ENCODE results near the gene SCN9A.
"Not testable (repeated sequence)": the region's sequence is repeated elsewhere in the genome, so short reads cannot be mapped to it uniquely, and the experiment has no call there.

Gene SCN9A

GRCh38 chr2:166239548-166239947 is 136.2 kb downstream of the SCN9A start:
- DNase-seq = no peak

GRCh38 chr2:166238176-166238575 is 137.6 kb downstream of the SCN9A start:
- DNase-seq = no peak

DNA sequence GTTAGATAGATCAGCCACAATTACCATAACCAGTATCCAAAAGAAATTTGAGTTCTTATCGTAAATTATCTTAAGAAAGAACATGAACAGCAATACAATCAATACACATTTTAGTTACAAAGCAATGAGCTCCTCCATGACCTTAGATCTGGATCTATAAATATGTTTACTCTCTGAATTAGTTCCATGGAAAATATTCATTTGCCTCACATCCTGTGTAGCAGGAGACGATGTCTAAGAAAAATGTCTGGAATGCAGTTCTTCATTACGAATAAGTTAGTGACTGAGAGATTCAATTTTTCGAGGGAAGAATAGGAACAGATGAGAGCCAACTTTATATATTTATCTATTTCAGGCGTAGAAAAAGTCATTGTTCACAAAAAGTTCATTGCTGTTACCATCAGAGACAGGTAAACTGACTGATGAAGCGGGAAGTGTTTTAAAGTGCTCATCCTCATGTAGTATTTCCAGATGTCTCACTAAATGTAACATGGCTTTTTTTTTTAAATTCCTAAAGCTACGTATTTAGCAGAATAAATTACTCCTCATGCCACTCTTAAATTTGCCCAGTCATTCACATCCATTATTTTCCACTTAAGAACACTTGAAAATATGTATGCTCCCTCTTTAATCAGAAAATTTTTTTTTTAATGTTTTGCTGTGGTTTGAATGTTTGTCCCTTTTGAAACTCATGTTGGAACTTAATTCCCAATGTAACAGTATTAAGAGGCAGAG is 141.5 kb downstream of the SCN9A start:
- DNase-seq = no peak

DNA sequence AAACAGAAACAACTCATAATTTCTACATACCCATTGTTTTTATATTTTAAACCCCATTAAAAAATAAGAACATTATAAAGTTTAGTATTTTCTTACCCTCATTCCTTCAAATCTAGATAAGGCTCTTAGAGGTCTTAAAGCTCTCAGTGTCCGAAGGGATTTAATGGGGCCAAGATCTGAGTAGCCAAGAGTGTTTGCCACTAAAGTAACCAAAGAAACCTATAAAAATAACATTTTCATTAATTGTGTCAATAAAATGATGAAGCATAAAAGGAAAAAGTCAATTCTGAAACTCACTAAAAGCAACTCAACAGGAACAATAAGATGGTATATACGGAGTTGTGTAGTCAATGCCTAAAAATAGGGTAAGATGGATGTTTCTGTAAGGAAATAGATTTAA is 142.5 kb downstream of the SCN9A start:
- no peak for DNase-seq

- no peak for DNase-seq
These were observed 145.0 kb downstream of the SCN9A start for GRCh38 chr2:166230724-166231070.

GRCh38 chr2:166230024-166230723 is 145.6 kb downstream of the SCN9A start:
- no peak for DNase-seq

DNA sequence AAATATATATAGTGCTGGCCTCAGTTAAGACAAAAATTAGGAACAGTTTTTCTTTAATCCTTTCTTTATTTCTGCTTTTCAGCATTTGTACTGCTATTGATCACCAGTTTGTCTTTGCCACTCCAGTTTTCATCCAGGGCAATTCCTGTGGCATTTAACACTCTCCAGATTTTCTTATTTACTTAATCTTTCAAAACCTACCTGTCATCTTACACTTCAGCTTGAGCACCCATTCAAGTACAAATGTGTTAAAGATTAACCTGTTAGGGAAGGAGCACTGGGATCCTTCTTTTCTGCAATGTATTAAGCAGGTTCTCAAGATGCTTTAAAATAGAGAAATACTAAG is 146.1 kb downstream of the SCN9A start:
- DNase-seq = no peak

- DNase-seq = no peak
These were observed 151.5 kb downstream of the SCN9A start for GRCh38 chr2:166224197-166224596.

GRCh38 chr2:166223298-166223697 is 152.4 kb downstream of the SCN9A start:
- no peak for DNase-seq

DNA sequence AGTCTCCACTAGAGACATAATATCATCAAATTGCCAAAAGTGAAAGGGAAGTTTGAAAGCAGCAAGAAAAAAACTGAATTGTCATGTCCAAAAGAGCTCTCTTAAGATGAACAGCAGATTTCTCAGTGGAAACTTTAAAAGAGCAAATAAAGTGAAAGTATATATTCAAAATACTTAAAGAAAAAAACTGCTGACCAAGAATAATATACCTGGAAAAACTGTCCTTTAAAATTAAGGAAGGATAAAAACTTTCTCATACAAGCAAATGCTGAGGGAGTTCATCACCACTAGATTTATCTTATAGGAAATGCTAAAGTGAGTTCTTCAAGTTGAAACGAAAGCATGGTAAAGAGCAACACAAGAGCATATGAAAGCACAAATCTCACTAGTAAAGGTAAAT is 164.7 kb downstream of the SCN9A start:
- DNase-seq = no peak

DNA sequence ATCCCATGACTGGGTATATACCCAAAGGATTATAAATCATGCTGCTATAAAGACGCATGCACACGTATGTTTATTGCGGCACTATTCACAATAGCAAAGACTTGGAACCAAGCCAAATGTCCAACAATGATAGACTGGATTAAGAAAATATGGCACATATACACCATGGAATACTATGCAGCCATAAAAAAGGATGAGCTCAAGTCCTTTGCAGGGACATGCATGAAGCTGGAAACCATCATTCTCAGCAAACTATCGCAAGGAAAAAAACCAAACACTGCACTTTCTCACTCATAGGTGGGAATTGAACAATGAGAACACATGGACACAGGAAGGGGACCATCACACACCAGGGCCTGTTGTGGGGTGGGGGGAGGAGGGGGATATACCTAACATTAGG is 165.8 kb downstream of the SCN9A start:
- not testable (repeated sequence) for DNase-seq

DNA sequence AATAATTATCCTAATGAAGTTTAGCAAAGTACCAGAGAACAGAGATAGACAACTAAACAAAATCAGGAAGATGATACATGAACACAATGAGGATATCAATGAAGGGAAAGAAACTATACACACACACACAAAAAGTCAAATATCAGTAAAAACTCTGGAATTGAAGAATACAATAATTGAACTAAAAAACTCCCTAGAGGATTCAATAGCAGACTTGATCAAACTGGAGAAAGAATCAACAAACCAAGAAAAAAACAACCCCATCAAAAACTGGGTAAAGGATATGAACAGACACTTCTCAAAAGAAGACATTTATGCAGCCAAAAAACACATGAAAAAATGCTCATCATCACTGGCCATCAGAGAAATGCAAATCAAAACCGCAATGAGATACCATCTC is 166.4 kb downstream of the SCN9A start:
- not testable (repeated sequence) for DNase-seq

DNA sequence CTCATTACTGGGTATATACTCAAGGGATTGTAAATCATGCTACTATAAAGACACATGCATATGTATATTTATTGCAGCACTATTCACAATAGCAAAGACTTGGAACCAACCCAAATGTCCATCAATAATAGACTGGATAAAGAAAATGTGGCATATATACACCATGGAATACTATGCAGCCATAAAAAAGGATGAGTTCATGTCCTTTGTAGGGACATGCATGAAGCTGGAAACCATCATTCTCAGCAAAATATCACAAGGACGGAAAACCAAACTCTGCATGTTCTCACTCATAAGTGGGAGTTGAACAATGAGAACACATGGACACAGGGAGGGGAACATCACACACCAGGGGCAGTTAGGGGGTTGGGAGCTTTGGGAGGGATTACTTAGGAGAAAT is 169.6 kb downstream of the SCN9A start:
- not testable (repeated sequence) for DNase-seq

- no peak for DNase-seq
These were observed 173.0 kb downstream of the SCN9A start for GRCh38 chr2:166202778-166203177.

DNA sequence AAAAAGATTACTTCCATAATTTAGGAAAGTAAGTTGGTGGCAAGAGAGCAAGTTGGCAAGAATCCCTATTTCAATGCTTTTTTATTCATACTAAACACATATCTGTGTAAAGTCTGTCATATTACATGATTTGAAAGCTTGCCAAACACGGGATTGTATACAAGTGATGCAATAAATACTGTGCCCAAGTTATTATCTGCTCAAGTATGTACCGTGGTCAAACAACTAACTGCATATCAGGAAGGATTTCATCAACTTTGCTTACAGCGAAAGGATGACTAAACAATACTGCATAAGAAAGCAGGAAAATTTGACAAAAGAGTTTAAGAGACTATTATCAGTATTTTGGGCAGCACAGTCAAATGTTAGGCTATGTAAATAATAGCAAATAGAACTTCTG is 178.3 kb downstream of the SCN9A start:
- peak; percentile 10 for DNase-seq

GRCh38 chr2:166193407-166193806 is 182.3 kb downstream of the SCN9A start:
- DNase-seq = no peak

GRCh38 chr2:166188084-166188483 is 187.7 kb downstream of the SCN9A start:
- no peak for DNase-seq

- DNase-seq = no peak
These were observed 191.0 kb downstream of the SCN9A start for GRCh38 chr2:166184789-166185188.

DNA sequence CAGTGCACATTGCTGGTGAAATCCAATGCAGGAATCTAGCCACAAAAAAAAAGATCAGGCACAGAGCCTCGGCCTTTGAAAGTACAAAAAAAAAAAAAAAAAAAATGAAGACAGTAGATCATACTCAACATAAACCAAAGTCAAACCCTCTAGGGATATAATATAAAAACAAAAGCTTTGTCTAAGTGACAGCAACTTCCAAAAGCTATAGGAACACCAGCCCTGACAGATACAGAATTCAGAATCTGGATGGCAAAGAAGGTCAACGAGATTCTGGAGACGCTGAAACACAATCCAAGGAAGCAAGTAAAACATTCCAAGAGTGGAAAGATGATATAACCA is 194.0 kb downstream of the SCN9A start:
- DNase-seq = no peak

- peak; percentile 73 for DNase-seq
These were observed 194.6 kb downstream of the SCN9A start for GRCh38 chr2:166180951-166181812.

DNA sequence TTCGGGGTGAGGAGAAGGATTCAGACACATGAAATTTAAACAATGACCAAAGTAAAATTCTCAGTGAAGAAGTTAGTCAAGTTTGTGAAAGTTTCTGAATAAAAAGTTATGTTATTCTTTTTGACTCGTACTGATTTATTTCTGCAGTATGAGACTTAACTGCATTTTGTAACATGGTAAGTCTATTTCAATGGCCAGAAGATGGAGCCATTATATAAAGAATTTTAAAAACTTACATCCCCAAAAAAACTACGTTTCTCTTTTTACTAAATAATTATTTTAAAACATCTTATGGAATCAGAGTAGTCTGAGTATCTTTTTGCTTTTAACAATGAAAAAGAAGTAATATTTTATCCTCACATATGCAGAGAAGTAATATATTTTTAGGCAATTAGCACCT is 196.5 kb downstream of the SCN9A start:
- no peak for DNase-seq

DNA sequence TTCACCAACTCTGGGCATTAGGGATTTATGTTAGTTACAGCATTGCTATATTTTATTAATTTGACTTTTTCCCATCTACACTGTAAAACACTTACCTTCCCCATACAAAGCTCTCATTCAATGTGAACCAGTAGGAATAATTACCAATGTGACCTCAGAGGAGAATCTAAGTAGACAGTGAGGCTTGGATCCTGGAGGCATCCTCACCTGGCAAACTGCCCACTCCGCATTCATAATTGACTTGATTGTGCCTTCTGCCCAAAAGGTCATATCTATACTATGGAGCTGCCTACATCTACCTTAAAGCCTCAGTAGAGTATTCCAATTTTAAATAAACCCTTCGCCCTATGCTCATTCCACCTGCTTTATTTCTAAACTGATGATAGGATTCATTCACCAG is 202.5 kb downstream of the SCN9A start:
- no peak for DNase-seq

GRCh38 chr2:166171216-166171615 is 204.5 kb downstream of the SCN9A start:
- DNase-seq = no peak

DNA sequence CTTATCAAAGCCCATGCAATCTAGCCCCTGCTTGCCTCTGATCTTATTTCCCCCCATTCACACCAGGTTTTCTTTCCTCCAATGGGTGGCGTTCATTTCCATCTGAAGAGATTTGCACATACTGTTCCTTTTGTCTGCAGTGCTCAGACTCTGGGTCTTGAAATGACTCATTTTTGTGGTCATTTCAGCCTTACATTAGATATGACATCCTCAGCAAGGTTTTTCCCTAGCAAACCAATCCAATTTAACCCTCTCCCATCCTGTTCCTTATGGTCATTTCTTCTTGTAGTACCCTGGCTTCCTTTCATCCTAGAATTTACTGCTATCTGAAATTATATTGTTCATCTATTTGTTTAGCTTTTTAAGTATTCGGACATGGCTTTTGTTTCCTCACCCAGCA is 205.4 kb downstream of the SCN9A start:
- no peak for DNase-seq
